Hematopoietic multipotent progenitor cell treated with erythropoietin and hydrocortisone succinate and interleukin-3 and kit ligand, for 6 days (in vitro differentiated cells): ENCODE data around the gene NPBWR2.

Experiments used
- DNase-seq: peaks from one replicate; pipeline ENCODE4 v3.0.0-alpha.2; 2015

Gene NPBWR2, protein sequence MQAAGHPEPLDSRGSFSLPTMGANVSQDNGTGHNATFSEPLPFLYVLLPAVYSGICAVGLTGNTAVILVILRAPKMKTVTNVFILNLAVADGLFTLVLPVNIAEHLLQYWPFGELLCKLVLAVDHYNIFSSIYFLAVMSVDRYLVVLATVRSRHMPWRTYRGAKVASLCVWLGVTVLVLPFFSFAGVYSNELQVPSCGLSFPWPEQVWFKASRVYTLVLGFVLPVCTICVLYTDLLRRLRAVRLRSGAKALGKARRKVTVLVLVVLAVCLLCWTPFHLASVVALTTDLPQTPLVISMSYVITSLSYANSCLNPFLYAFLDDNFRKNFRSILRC

DNA sequence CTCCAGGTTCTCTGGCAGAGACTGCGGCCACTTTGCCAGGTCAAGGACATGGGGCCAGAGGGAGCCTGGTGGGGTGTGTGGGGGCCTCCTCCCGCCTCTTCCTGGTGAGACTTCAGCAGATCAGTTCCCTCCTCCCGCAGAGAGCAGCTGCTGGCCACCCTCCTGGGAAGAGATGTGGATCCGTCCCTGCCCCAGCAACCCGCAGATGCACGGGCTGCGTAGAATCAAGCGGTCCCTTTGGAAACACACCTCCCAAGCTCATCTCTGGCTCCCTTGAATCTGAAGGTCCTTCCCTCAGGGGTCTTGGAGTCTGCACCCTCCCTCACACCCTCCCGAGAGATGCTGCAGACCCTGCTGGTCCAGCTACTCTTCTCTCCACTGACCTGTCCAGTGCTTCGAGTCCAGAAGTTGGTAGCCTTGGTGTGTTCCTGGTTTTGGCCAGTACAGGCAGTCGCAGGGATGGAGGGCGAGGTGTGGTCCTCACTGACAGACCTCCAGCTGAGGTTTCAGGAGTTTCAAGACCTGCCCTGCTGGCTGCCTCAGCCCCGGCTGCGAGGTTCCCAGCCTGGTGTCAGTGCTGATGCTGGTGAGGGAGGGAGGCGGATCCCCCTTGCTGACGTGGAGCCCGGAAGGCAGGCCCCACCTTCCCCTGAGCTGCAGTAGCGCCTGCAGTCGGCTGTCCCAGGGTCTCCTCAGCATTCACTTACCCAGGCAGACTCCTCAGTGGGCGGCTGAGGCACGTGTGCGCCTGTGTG lies at the start of gene NPBWR2:
NPBWR2 (minus strand) TSS at position 585 of the 755 bp plus-strand sequence. CDS start 734 bp downstream, outside the sequence.
- no peak for DNase-seq

DNA sequence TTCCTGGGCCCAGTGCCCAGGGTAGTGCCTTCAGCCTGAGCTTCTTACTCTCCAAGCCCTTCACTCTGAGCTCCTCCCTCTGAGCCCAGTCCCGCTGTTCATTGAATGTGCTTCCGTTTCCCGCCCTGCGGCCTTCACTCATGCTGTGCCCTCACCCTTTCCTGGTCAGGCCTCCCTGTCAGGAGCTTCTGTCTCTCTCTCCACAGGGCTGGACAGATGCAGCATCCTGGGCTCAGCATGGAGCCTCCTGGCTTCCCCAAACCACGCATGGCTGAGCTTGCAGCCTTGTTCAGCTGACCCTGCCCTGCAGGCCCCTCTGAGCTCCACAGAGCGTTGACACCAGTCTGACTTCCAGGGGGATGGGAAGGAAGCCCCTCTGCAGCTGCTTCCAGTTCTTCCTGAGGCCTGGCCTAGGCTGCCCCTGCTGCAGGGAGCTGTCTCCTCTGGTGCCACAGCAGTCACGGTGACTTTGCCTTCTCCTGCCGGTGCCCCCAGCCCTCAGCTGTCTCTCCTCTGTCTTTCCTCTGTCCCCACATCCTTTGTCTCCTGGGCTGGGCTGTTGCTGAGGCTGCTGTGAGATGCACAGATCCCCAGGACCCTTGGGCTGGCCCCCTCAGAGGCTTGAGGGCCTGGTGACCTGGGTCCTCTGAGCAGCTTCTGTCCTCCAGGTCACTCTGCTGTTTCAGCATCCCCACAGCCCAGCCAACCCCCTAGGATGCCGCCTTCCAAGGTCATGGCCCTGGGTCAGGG lies 48.9 kb upstream of the NPBWR2 start:
- no peak for DNase-seq

GRCh38 chr20:64155258-64156135 lies 48.1 kb upstream of the NPBWR2 start:
- no peak for DNase-seq

GRCh38 chr20:64154590-64155257 lies 47.4 kb upstream of the NPBWR2 start:
- DNase-seq = no peak

DNA sequence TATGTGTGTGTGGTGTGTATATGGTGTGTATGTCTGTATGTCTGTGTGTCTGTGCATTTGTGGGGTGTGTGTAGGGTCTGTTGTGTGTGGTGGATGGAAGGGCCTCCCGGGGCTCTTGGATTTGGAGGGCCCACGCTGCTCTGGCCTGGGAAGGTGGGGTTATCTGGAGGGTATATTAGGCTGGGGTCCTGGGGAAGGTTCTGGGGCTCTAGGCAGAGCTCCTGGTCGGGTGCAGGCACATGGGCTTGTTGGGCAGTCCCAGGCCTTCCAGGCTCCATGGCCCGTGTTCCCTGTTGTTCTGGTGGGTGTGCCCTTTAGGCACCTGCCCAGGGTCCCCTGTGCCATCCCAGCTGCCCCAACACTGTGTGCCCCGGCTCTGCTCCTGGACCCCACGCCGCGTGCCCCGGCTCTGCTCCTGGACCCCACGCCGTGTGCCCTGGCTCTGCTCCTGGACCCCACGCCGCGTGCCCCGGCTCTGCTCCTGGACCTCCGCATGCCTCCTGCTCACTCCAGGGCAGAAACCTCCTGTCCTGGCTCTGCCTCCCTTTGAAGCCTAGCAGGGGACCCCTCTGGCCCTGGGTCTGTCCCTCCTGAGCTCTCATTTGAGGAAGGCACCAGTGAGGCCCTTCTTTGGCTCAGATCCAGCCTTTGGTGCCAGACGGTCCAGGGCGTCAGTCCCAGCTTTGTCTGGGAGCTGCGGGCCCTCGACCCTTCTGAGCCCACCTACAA lies 46.7 kb upstream of the NPBWR2 start:
- no peak for DNase-seq

- no peak for DNase-seq
These were observed 46.0 kb upstream of the NPBWR2 start for GRCh38 chr20:64153410-64153809.

DNA sequence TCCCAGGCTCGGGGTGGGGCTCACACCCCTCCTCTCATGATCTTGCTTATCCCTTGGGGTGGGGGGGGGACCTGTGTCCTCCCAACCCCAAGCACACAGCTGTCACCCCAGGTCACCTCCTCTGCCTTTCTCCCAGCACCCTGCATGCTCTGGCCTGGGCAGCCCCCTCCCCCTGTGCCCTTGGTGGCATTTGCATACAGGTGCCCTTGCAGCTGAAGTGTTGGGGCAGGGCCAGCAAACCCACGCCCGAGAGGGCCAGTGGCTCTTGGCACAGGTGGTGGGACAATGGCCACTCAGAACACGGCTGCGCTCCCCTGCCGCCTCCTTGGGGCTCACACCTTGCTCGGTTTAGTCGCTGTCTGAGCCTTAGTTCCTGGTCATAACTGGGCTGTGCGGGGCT lies 45.5 kb upstream of the NPBWR2 start:
- no peak for DNase-seq

DNA sequence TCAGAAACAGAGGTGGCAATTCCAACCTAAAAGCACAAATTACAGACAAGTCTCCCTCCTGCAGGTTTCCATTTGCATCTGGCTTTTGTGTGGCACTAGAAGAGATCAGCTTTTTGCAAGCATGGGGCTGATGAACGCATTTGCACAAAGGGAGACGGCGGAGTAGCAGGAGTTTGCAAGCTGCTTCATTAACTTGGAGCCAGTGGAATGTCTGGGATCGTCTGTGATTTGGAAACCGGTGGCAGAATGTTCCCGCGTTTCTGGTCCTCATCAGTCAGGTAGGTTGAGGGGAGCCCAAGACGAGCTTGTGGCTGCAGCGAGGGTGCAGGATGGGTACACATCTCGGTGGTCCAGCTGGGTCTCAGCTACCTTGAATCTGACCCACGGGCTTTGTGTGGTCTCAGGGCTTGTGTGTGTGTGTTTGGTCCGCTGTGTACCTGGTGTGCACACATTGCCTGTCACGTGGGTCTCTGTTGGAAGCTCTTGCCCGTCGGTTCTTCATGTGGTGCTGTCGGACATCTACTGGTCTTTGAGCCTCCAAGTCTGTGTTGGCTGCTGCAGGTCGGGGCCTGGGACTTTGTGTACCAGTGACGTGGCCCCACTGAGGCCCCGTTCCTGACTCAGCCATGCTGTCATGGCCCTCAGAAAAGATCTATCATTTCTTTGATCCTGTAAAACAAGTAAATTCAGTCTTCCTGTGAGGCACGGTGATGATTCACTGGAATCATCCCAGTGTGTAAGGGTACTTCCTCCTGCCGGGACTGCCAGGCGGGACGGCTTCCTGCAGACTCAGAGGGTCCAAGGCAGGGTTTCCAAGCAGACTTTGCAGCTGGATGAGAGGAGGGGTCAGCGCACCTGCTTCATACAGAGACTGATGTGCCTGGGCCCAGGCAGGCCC lies 44.5 kb upstream of the NPBWR2 start:
- DNase-seq = no peak

- DNase-seq = no peak
These were observed 43.6 kb upstream of the NPBWR2 start for GRCh38 chr20:64150756-64151632.

DNA sequence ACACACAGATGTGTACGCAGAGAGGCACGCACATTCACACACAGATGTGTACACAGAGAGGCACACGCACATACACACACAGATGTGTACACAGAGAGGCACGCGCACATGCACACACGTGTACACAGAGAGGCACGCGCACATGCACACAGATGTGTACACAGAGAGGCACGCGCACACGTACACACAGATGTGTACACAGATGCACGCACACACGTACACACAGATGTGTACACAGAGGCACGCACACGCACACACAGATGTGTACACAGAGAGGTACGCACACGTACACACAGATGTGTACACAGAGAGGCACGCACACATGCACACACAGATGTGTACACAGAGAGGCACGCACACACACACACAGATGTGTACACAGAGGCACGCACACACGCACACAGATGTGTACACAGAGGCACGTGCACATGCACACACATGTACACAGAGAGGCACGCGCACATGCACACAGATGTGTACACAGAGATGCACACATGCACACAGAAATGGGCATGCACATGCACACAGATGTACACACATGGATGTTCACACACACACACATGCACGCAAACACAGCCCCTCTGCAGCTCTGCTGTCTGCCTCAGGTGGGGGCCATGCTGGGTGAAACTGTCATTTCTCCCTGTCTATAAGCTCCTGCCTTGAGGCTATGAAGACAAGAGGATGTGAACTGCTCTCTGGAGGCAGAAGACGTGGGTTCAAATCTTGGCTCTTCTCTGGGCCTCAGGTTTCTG lies 42.6 kb upstream of the NPBWR2 start:
- no peak for DNase-seq

- DNase-seq = no peak
These were observed 41.8 kb upstream of the NPBWR2 start for GRCh38 chr20:64149141-64149540.

DNA sequence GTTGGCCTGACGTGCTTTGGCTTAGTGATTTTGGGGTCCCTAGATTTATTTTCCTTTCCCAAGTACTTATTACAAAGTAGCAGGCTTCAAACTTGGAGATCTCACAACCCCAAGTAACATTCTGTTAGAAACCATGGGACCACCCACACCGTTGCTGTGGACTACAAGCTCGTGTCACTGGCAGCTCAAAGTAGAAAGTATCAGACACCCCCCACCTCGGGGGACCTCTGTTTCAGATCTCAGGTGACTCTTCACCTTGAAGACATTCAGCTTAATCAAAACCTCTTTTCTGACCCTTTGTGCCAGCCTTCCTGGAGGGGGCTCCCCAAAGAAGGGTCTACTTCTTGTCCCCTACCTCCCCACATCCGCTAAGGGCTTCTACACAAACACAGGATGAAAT lies 41.2 kb upstream of the NPBWR2 start:
- no peak for DNase-seq

GRCh38 chr20:64146936-64147477 lies 39.6 kb upstream of the NPBWR2 start:
- DNase-seq = no peak

GRCh38 chr20:64146301-64146935 lies 39.1 kb upstream of the NPBWR2 start:
- no peak for DNase-seq

GRCh38 chr20:64145458-64146300 lies 38.3 kb upstream of the NPBWR2 start:
- DNase-seq = no peak

DNA sequence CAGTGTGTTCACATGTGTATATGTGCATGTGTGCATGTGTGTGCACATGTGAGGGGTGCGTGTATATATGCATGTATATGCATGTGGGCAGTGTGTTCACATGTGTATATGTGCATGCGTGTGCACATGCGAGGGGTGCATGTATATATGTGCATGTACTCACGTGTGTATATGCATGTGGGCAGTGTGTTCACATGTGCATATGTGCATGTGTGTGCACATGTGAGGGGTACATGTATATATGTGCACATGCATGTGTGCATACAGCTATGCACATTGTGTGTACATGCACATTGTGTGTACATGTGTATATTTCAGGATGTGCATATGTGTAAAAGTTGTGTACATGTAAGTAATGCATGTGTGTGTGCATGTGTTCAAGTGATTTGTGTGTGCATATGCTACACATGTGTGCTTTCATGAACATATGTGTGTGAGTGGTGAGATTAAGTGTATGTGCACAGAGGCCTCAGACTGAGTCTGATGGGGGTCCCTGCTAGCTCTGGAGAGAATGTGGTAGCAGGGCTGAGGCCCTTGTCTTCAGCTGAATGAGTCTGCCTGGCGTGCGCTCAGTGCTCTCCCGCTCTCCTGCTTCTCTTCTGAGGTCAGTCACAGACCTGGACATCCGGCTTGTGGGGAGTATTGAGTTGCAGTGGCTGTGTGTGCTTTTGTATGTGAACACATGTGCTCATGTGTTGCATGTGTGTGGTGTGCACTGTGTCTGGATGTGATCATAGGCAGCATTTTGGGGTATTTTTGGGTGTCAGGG lies 37.0 kb upstream of the NPBWR2 start:
- no peak for DNase-seq
